GM21825 (cell line): ENCODE measurements around the gene MYL5.
"Not testable (repeated sequence)": the region's sequence is repeated elsewhere in the genome, so short reads cannot be mapped to it uniquely, and the experiment has no call there.

Experiments
- ATAC-seq: cut with Tn5 transposase; IDR thresholded peaks from one replicate; pipeline ENCODE4 v1.9.1; 2021; ENCODE audit warnings: mild to moderate bottlenecking, moderate library complexity; ENCODE audit not compliant: unreplicated experiment

The MYL5 gene

DNA sequence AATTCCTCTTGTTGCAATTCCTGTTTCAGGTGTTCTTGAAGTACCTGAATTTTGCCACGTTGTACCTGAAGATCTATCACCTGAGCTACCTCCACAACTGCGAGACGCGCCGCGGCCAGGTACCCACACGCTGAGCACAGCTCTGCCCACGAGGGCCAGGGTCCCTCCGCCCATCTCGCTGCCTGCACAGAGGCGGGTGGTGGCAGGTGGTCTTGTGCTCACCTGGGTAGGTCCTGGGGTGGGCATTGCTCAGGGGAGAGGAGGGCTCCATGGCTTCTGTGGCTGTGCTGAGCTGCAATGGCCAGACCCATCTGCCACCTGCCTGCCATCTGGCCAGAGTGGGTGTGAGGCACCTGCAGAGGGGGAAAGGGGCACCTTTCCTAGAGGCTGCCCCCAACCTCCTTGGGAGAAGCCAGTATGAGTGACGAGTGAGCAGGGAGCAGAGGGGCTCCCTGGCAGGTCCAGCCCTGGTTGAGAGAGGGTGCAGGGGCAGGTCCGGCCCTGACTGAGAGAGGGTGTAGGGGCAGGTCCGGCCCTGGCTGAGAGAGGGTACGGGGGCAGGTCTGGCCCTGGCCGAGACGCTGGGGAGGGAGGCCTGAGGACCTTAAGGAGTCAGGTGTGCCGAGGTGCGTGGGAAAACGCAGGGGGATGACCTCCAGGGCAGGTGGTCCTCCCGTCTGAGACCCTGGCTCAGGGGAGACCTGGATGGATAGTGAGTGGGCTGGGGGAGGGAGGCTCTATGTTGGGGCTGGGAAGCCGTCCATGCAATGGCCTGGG is 38.3 kb upstream of the MYL5 start:
- no peak for ATAC-seq

DNA sequence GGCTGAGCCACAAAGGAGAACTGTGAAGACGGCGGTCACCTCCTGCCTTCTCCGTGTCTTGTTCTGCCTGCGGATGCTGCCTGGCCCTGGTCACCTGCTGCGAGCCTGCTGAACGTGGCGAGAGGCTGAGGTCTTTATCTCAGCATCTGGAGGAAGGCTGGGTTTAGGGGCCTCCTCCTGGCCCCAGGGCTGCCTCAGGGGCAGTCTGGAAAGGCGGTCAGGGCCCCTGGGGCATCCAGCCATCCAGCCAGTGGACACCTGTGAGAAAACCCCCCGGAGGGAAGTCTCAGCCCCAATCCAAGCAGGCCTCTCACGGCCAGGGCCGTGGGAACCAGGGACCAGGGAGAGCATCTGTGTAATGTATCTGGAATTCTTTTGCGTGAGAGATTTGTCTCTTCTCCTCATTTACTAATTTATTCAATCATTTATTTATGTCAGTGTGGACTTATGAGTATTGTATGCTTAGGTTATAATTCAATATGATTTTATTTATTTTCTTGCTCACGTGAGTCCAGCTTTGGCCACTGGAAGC is 37.6 kb upstream of the MYL5 start:
- no peak for ATAC-seq

DNA sequence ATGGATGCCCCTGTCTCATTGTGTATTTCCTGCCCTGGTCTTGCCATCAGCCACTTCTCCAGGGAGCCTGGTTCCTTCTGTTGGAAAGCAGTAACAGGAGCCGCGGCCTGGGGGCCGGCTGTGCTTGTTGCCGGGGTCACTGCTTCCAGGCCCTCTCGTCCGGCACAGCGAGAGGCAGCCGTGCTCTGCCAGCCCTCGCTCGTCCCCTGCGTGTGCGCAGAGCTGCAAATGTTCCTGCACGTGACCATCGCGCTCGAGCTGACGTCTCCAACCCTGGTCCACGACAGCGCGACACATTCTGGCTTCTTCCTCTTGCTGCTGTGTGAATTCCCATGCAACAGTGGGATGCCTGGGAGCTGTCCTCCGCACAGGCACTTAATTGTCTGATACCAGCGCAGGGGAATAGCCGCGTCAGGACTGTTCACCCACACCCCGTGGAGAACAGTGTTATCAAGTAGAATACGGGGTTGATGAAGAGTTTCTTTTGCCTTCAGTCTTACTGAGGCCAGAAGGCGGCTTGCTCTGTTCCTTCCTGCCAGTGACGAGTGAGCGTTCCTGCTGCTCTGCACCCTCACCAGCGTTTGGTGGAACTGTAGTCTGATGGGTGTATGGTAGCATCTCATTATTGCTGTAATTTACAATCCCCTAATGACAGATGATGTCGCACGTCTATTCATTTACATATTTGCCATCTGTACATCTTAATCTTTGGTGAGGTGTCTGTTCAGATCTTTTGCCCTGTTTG is 36.6 kb upstream of the MYL5 start:
- no peak for ATAC-seq

DNA sequence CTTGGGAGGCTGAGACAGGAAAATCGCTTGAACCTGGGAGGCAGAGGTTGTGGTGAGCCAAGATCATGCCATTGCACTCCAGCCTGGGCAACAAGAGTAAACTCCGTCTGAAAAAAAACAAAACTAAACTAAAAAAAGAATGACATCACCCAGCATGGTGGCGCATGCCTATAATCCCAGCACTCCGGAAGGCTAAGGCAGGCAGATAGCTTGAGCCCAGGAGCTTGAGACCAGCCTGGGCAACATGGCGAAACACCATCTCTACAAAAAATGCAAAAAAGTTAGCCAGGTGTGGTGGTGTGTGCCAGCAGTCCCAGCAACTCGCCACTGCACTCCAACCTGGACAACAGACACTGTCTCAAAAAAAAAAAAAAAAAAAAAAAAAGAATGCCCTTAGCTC is 32.0 kb upstream of the MYL5 start:
- not testable (repeated sequence) for ATAC-seq

DNA sequence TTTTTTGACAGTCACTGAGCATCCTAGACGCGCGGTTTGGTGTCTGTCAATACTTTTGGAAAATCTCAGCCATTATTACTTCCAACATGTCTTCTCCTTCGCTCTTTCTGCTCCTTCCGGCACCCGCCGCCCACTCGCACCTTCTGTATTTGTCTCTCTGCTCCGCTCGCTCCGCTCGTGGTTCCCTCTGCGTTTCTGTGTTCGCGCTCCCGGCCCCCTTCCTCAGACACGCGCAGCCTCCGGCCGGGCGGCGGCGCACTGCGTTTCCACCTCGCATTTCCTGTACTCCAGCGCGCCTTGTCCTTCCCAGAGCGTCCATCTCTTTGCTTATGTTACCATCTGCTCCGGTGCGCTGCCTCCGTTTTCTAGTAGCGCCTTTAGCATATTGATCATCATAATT is 27.9 kb upstream of the MYL5 start:
- ATAC-seq: no peak

DNA sequence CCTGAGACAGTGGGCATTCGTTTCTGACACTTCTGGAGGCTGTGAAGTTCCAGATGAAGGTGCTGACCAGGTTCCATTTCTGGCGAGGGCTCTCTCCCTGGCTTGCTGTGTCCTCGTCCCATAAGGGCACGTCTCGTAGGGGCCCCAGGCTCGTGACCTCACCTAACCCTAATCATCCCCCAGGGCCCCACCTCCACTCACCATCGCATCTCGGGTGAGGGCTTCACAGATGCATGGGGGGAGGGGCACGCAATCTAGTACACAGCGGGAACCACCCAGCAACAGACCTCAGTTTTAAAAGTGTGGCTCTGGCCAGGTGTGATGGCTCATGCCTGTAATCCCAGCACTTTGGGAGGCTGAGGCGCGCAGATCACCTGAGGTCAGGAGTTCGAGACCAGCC is 26.9 kb upstream of the MYL5 start:
- ATAC-seq: no peak

DNA sequence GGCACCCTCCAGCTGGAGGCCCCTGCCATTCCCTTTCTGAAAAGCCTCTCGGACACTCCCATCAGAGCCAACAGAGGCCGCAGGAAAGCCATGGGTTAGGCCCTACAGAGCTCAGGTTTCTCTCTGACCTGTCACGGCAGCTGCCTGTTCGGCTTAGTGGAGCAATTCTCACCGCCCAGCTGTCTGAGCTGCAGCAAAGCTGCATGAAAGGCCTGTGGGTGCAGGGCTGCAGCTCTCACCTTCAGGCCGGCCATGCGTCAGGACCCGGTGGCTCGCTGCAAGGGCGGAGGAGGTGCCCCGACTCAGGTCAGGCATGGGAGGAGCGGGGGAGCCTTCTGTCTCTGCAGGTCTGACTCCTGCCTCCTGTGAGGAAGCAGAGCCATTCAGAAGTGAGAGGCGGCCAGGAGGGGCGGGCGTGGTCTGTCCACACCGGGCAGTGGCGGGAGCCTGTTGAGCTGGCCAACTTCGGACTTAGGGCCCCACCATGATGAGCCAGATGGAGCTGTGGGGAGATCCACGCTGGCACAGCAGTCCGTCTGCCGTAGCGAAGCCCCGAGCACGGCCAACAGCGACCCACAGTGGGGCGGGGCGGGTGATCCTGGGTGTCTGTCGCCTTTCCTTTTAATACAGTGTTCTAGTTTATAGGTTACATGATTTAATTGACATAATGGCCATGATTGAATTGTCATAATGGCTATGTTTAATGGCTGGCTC is 25.6 kb upstream of the MYL5 start:
- no peak for ATAC-seq

DNA sequence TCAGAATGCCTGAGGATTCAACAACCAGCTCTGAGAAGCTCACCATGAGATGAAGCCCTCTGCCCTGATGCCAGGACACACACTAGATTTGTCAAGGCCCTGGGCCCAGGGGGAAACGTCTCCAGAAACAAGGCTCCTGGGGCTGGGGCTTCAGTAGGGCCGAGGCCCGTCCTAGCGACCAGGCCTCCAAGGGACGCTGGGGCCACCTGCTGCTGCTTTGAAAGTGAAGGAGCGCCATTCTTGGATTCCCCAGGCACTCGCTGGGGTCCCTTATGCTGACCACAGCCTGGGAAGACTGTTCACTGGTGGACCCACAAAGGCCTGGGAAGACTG is 25.1 kb upstream of the MYL5 start:
- no peak for ATAC-seq

DNA sequence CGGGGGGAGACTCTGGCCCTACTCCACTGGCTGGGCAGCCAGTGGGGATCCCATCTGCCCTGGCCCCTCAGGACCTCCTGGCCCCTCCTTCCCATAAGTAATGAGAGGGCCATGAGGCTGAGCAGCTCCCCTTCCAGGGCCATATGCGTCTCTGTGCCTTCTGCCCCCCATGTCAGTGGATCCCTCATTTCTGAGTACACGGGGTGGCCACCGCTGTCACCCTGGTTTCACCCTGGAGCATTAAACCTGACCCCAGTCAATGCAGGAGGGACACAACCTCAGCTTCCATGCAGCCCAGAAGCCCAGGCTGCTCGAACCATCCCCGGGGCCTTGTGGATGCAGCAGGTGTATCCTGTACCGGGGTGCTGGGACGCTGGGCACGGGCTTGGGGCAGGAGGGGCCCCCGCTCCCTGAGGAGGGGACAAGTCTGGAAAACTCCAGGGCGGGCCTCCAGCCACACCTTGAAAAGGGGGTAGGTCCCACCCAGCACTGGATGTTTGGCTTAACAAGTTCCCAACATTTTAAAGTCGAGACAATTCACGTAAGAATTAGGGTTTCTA is 24.5 kb upstream of the MYL5 start:
- ATAC-seq: no peak

DNA sequence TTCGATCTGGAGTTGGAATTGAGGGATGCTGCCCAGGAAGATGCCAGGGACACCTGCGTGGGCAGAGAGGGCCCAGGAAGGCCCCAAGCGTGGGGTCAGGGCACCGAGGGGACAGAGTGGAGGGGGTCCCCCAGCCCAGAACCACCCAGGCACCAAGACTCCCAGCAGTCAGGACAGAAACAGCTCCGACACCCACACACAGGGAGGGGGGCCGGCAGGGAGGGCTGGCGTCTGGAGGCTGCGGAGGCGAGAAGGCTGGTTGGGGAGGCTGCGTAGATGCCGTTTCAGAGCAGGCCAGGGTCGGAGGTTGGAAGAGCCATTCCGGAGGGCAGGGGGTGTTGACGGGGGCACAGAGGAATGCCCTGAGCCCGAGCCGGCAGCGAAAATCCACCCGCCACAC is 23.9 kb upstream of the MYL5 start:
- ATAC-seq: no peak

DNA sequence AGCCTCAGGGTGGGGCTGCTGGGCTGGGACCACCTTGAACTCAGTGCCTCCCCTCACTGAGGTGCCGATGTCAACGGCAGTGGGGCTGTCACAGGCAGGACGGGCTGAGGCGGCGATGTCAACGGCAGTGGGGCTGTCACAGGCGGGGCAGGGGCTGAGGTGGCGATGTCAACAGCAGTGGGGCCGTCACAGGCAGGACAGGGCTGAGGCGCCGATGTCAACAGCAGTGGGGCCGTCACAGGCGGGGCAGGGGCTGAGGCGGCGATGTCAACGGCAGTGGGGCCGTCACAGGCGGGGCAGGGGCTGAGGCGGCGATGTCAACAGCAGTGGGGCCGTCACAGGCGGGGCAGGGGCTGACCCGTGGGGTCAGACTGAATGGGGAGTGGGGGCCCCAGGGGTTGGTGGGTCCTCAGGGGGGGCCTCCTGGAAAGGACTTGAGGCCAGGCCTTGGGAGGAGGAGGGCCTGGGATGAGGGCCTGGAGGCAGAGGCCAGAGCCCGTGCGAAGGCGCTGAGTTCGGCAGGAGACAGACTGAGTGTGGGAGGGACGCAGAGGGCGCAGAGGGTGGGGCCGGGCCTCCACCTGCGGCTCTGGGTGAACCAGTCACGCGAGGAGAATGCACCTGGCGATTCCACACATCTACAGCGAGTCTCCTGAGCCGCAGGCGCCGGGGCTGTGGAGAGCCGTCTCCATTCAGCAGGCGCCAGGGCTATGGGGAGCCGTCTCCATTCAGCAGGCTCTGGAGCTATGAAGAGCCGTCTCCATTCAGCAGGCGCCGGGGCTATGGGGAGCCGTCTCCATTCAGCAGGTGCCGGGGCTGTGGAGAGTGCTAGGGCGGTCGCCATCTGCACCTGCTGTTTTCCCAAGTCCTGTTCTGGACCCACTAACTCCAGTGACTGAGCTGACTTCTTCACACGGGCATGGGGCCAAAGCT is 23.1 kb upstream of the MYL5 start:
- no peak for ATAC-seq

DNA sequence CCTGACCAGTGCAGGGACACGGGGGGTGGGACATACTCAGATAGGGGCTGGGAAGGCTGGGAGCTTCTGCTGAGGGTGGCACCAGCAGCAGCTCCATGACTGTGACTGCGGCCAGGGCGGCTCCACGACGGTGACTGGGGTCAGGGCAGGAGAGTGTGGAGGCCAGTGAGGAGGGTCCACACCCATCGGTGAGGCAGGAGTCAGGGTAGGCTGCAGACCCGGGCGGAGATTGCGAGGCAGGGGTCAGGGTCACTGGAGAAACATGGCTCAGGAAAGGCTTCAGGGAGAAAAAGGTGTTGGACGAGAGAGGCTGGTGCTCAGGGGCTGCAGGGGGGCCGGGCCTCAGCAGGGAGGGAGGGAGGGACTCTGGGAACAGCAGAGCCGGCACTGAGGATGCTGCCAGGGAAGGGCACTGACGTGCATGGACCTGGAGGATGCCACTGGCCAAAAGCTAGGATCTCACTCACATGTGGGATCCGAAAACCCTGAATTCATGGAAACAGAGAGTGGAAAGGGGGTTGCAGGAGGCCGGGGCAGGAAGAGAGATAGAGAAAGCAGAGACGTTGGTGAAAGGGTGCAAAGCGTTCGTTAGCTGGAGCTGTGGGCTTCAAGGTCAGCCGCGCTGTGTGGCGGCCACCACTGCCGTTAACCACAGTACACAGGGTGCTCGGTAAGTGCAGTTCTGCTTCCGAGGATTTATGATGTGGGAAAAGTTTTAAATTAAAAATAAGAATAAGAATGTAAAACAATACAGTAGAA is 22.3 kb upstream of the MYL5 start:
- ATAC-seq: no peak

DNA sequence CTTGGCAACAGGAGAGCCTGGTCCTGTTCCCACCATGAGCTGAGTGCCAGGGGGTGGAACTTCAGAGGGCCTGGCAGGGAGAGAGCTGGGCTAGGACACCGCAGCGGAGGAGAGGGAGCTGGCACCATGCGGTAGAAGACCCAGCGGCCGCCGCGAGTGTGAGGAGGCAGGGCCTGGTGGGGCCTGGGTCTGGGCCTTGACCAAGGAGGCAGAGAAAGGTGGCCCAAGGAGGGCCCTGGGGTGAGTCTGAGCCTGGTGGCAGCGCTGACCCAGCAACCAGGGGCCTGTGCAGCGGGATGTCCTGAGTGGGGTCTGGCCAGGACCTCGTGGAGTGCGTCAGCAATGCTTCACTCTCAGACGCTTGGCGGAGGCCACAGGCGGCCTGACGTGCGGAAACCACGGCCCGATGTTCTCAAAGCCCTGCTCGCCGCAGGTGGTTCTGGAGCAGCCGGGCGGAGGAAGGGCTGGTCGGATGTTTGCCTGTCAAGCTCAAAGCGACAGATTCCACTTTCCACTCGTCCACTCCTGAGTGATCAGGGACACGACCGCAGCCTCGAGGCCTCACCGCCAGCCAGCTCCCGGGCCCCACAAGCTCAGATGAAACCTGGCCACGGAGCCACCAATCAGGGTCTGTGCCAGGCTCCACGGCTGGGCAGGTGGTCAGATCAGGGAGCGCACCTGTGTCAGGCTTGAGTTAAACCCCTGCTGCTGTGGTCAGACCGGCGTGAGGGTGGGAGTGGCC is 21.1 kb upstream of the MYL5 start:
- no peak for ATAC-seq

DNA sequence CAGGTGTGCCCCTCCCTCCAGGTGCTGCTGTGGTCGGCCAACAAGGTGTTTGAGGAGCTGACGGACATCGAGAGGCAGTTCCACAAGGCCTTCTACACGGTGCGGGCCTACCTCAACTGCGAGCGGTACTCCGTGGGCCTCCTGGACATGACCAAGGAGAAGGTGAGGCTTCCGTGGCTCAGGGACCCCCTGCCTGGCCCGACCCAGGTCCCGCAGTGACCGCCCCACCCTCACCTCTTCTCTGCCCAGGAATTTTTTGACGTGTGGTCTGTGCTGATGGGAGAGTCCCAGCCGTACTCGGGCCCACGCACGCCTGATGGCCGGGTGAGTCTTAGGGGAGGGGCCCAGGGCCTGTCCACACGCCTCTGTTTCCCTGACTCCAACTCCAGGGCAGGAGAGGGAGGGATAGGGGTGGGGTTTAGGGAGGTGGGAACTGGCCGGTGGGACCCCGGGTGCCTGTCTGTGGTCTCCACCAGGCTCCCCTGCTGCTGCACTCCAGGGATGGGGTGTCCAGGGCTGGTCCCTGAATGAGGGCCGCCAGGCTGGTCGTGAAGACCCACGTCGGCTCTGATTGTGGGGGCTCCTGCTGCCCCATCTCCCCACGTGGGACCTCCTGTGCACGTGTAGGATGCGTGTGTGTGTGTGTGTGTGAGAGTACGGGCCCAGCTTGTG is 20.4 kb upstream of the MYL5 start:
- no peak for ATAC-seq

DNA sequence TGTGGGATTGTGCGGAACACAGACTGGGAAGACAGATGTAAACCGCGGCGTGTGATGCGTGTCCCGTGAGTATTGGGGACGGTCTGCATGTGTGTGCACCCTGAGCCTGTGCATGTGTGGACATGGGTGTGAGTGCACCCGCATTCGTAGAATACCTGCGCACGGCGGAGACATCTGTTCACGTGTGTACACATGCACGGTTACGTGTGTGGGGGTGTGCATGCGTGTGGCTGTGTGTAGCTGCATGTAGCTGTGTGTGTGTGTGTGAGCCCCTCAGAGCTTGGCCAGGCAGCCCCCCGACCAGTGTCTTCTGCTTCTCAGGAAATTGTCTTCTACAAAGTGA is 19.9 kb upstream of the MYL5 start:
- ATAC-seq: no peak

DNA sequence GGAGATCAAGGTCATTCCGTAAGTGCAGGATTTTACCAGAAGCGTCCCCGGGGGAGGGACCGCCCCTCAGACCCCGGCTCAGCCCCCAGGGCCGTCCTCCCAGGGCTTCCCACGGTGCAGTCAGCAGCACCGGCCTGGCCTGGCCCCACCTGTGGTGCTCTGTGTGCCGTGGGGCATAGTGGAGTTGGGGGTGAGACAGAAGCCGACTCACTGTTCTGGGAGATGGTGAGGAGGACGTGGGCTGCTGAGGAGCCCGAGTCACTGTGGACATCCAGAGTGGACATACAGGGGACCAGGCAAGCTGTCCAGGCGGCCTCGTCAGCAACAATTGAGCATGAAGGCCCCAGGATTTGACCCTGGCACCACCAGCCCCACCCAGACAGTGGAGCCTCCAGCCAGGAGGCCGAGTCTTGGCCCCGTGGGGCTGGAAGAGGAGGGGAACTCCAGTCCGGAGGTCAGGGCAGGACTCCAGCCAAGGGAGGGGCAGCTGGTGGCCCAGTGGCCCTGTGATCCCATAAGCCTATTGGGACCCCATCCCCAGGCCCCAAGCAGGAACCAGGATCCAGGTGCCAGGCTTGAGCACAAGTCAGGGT is 19.4 kb upstream of the MYL5 start:
- ATAC-seq: no peak

DNA sequence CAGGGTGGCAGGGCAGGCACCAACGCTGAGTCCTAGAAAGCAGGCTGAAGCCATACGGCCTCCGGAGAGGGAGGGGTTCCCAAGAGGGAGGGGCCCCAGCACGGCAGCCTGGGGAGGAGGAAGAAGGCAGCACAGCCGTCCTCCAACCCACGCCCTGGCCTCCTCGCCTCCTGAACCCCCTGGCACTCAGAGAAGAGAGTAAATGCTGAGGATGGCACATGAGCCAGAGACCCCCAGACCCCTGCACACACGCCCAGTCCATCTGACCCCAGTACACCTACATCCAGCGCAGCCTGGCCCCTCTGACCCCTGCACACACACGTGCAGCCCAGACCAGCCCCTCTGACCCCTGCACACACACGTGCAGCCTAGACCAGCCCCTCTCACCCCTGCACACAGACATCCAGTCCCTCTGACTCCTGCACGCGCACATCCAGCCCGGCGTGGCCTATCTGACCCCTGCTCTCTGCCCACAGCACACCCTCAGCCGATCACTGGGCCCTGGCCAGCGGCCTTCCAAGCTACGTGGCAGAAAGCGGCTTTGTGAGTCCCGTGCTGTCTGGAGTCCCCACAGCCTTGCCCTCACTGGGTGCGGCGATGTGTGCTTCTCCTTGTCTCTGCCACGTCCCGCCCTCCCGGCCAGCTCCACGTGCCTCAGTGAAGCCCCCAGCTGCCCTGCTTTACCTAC is 18.7 kb upstream of the MYL5 start:
- ATAC-seq: no peak
